ENCODE measurements around the gene UHRF2.

UHRF2 gene

DNA sequence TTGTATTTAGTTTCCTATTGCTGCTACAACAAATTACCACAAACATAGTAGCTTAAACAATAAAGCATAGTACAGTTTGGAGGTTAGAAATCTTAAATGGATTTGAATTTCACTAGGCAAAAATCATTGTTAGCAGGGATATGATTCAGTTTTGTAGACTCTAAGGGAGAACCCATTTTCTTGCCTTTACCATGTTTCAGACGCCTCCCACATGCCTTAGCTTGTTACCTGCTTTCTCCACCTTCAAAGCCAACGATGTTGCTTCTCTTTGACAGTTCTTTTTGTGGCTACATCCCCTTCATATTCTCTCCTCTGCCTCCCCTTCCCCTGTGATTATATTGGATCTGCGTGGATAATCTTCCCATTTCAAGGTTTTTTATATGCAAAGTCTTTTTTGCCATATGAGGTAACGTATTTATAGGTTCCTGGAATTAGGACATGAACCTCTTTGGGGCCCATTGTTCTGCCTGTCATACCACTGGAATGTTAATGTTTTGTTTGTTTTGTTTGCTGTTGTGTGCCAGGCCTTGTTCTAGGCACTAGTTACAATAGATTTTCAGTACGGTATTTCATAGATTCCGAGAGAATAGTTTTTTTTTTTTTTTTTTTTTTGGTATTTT, 54.1 kb downstream of the UHRF2 start:
- no peak for DNase-seq (ENCODE audit: extremely low spot score)
- POLR2A ChIA-PET: no interaction called here
- CTCF ChIA-PET: no interaction called here
- TF ChIP-seq FOXA1 (IDR thresholded peaks at IDR 0.05) (no peak), LEF1 (IDR thresholded peaks at IDR 0.05; ENCODE audit: borderline replicate concordance) (no peak), BHLHE40 (IDR thresholded peaks at IDR 0.05; ENCODE audit: borderline replicate concordance) (no peak), SUZ12 (IDR thresholded peaks at IDR 0.05) (no peak), HDGF (IDR thresholded peaks at IDR 0.05; ENCODE audit: borderline replicate concordance) (no peak), SP1 (IDR thresholded peaks at IDR 0.05) (no peak), FOXM1 (IDR thresholded peaks at IDR 0.05; ENCODE audit: borderline replicate concordance) (no peak), ELF4 (IDR thresholded peaks at IDR 0.05) (no peak)

DNA sequence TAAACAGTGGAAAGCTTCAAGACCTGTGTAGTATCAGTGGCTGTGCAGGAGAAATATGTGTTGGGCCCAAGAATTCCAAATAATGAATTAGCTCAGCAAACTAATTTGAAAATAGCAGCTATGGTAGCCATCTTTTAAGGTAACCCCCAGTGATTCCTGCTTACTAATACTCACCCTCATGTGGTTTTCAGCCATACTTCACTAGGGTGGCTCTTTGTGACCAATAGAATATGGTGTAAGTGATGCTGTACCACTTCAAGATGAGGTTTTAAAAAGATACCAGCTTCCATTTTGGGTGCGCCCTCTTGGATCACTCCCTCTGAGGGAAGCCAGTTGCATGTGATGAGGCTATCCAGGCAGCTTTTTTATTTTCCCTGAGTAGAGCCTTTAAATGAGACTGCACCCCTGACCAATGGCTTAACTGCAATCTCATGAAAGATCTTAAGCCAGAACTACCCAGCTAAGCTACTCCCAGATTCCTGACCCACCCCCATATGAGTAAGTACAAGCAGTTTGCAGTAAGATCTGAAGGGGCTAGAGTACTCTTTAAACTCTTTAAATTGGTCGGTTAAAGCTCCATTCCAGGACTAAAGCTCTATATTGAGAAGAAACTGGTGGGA, 58.3 kb downstream of the UHRF2 start:
- ChIA-PET POLR2A (interaction anchor here (0.6 kb wide), 1 partner anchor 58 kb away, joined by 3 read pairs; the partner anchor contains the start of gene UHRF2), CTCF (interaction anchor here (1.0 kb wide), 1 partner anchor 17 kb away, joined by 3 read pairs; no protein-coding TSS in a partner anchor)
- TF ChIP-seq, protein P1, sequence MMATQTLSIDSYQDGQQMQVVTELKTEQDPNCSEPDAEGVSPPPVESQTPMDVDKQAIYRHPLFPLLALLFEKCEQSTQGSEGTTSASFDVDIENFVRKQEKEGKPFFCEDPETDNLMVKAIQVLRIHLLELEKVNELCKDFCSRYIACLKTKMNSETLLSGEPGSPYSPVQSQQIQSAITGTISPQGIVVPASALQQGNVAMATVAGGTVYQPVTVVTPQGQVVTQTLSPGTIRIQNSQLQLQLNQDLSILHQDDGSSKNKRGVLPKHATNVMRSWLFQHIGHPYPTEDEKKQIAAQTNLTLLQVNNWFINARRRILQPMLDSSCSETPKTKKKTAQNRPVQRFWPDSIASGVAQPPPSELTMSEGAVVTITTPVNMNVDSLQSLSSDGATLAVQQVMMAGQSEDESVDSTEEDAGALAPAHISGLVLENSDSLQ (IDR thresholded peaks at IDR 0.05): no peak
- TF ChIP-seq ELF4 (IDR thresholded peaks at IDR 0.05) (no peak), TARDBP (IDR thresholded peaks at IDR 0.05) (no peak)

DNA sequence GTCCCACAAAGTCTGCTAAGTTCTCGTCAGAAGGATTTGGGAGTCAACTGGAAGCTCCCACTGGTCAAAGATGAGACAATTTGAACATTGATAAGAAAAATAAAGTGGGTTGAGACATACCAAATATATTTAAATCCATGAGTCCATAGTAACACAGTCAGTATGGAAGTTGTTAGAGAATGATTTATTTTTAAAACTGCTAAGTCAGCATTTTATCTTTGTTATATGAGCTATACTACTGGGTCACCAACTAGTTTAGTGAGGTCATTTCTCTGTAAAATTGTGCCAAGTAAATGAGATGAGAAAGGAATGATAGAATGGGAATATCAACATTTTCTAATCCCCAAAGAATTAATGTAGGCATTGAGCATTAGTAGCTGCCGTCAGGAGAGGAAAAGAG, 60.2 kb downstream of the UHRF2 start:
- no peak for DNase-seq (ENCODE audit: extremely low spot score)
- POLR2A ChIA-PET: no interaction called here
- TF ChIP-seq ELF4 (IDR thresholded peaks at IDR 0.05) (no peak), HDGF (IDR thresholded peaks at IDR 0.05; ENCODE audit: borderline replicate concordance) (no peak), BHLHE40 (IDR thresholded peaks at IDR 0.05; ENCODE audit: borderline replicate concordance) (no peak), FOXK2 (IDR thresholded peaks at IDR 0.05) (no peak), FOXM1 (IDR thresholded peaks at IDR 0.05; ENCODE audit: borderline replicate concordance) (no peak), SP1 (IDR thresholded peaks at IDR 0.05) (no peak), L3MBTL2 (conservative IDR thresholded peaks at IDR 0.05) (no peak), LEF1 (IDR thresholded peaks at IDR 0.05; ENCODE audit: borderline replicate concordance) (no peak), ZNF384 (IDR thresholded peaks at IDR 0.05) (no peak), NFRKB (IDR thresholded peaks at IDR 0.05) (no peak), TARDBP (IDR thresholded peaks at IDR 0.05) (no peak), ARNT (IDR thresholded peaks at IDR 0.05) (no peak), CTBP1 (IDR thresholded peaks at IDR 0.05; ENCODE audit: borderline replicate concordance) (no peak), SUZ12 (IDR thresholded peaks at IDR 0.05) (no peak)
- TF ChIP-seq, protein P1 (IDR thresholded peaks at IDR 0.05): no peak
- CTCF ChIA-PET: no interaction called here

More for the DNA sequence above, 58.3 kb downstream of the UHRF2 start:
- DNase-seq (ENCODE audit: extremely low spot score): no peak

- TF ChIP-seq HDGF (IDR thresholded peaks at IDR 0.05; ENCODE audit: borderline replicate concordance) (no peak), BHLHE40 (IDR thresholded peaks at IDR 0.05; ENCODE audit: borderline replicate concordance) (no peak)
- CTCF ChIA-PET: interaction anchor here (0.6 kb wide), 1 partner anchor 20 kb away, joined by 4 read pairs; no protein-coding TSS in a partner anchor
- DNase-seq (ENCODE audit: extremely low spot score): no peak
- POLR2A ChIA-PET: no interaction called here
Observed at GRCh38 chr9:6479959-6480358, 67.0 kb downstream of the UHRF2 start.

DNA sequence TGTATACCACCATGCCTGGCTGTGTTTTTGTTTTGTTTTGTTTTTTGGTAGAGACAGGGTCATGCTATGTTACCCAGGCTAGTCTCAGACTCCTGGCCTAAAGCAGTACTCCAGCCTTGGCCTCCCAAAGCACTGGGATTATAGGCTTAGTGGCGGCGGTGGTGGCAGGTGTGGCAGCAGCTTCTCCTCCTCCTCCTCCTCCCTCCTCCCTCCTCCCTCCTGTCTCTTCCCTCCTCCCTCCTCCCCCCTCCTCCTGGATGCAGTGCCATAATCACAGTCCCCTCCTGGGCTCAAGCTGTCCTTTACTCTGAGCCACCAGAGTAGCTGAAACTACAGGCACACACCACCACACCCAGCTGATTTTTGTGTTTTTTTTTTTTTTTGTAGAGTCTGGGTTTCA, 71.2 kb downstream of the UHRF2 start:
- ChIA-PET POLR2A (no interaction called here), CTCF (no interaction called here)
- no peak for TF ChIP-seq ELF4 (IDR thresholded peaks at IDR 0.05)
- TF ChIP-seq LEF1 (IDR thresholded peaks at IDR 0.05; ENCODE audit: borderline replicate concordance): no peak
- TF ChIP-seq HDGF (IDR thresholded peaks at IDR 0.05; ENCODE audit: borderline replicate concordance): no peak
- TF ChIP-seq TARDBP (IDR thresholded peaks at IDR 0.05): no peak
- no peak for TF ChIP-seq SUZ12 (IDR thresholded peaks at IDR 0.05)
- no peak for TF ChIP-seq BHLHE40 (IDR thresholded peaks at IDR 0.05; ENCODE audit: borderline replicate concordance)
- no peak for TF ChIP-seq NFRKB (IDR thresholded peaks at IDR 0.05)
- TF ChIP-seq FOXM1 (IDR thresholded peaks at IDR 0.05; ENCODE audit: borderline replicate concordance): no peak
- no peak for TF ChIP-seq SP1 (IDR thresholded peaks at IDR 0.05)
- TF ChIP-seq CTBP1 (IDR thresholded peaks at IDR 0.05; ENCODE audit: borderline replicate concordance): no peak
- TF ChIP-seq ARNT (IDR thresholded peaks at IDR 0.05): no peak
- no peak for TF ChIP-seq FOXK2 (IDR thresholded peaks at IDR 0.05)
- TF ChIP-seq, protein P1 (IDR thresholded peaks at IDR 0.05): no peak
- no peak for TF ChIP-seq L3MBTL2 (conservative IDR thresholded peaks at IDR 0.05)
- no peak for TF ChIP-seq ZNF384 (IDR thresholded peaks at IDR 0.05)
- TF ChIP-seq FOXA1 (IDR thresholded peaks at IDR 0.05): no peak
- DNase-seq (ENCODE audit: extremely low spot score): no peak

DNA sequence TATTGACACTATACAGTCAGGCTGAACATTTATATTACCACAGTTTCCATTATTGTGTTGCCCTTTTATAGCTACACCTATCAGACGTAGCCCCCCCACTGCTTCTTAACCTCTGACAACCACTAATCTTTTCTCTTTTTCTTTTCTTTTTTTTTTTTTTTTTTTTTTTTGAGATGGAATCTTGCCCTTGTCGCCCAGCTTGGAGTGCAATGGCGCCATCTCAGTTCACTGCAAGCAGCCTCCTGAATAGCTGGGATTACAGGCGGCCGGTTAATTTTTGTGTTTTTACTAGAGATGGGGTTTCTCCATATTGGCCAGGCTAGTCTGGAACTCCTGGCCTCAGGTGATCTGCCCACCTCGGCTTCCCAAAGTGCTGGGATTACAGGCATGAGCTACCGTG, 75.4 kb downstream of the UHRF2 start:
- ChIA-PET CTCF (interaction anchor here (0.6 to 1.2 kb wide), 2 partner anchors 18 to 29 kb away, joined by 3 to 4 read pairs; no protein-coding TSS in a partner anchor), POLR2A (no interaction called here)

More for the DNA sequence above, 75.4 kb downstream of the UHRF2 start:
- DNase-seq (ENCODE audit: extremely low spot score): no peak
- TF ChIP-seq L3MBTL2 (conservative IDR thresholded peaks at IDR 0.05) (no peak), ZNF384 (IDR thresholded peaks at IDR 0.05) (peak; percentile 26; the same call in 1 of the 2 replicates)
